Endothelial cell of umbilical vein (primary cell): ENCODE measurements around the gene NUCKS1. TPM values are rescaled to one million over a fixed set of nuclear protein-coding genes. Genes with fewer than 3 reads are reported as not detected.

Experiments used
- BruUV-seq: library from RNA; stranded (reverse); fragments of 400-500 nt; replicated peaks from 2 replicates; lab custom pipeline; 2021; lab: Mats Ljungman, UMichigan
- CTCF ChIA-PET: fragments of 300-600, 350-600 bp; sonication (Branson Sonifier 250); formaldehyde crosslinking; loops from one replicate; lab custom pipeline; 2021; ENCODE audit warnings: antibody characterized with exemption, inconsistent platforms; lab: Charles Lee
- POLR2A ChIA-PET: fragments of 300-600, 350-600 bp; sonication (Branson Sonifier 250); formaldehyde crosslinking; loops from one replicate; lab custom pipeline; 2021; ENCODE audit warnings: antibody characterized with exemption, inconsistent platforms; lab: Charles Lee
- DNase-seq: peaks from one replicate; pipeline ENCODE4 v3.0.0-alpha.2; 2011; ENCODE audit warnings: low read depth, low spot score
- FAIRE-seq: peaks from 2 replicates; lab custom pipeline; 2011; peaks lifted over from hg19 to GRCh38; lab: Jason Lieb, UNC
- H2AFZ ChIP-seq: 2 replicates; pipeline ENCODE4 v1.6.0; 2012; ENCODE audit warnings: low read depth, low read length, control low read depth, inconsistent platforms
- H3K27ac ChIP-seq: 2 replicates; pipeline ENCODE4 v1.5.1; 2011; ENCODE audit warnings: low read depth, mild to moderate bottlenecking, control low read depth, low read length, moderate library complexity; ENCODE audit not compliant: insufficient read depth
- H3K27me3 ChIP-seq, 2 experiments: 2 replicates each; pipeline versions ENCODE4 v1.6.0 to v1.6.1; 2011; ENCODE audit warnings: low read length in 2 of 2, mixed read lengths in 1 of 2; ENCODE audit not compliant: control insufficient read depth in 2 of 2, insufficient read depth in 2 of 2
- H3K36me3 ChIP-seq, 2 experiments: 2 replicates in 1 of 2; 3 replicates in 1 of 2; pipeline ENCODE4 v1.5.1; 2011; ENCODE audit warnings: low read length in 2 of 2, mild to moderate bottlenecking in 1 of 2, moderate library complexity in 1 of 2; ENCODE audit not compliant: control insufficient read depth in 2 of 2, insufficient read depth in 2 of 2; ENCODE audit errors: extremely low read depth in 1 of 2
- H3K4me1 ChIP-seq: 3 replicates; pipeline ENCODE4 v1.5.1; 2011; ENCODE audit warnings: mild to moderate bottlenecking, low read length; ENCODE audit not compliant: control insufficient read depth, insufficient read depth; ENCODE audit errors: extremely low read depth
- H3K4me2 ChIP-seq: 2 replicates; pipeline ENCODE4 v1.6.1; 2011; ENCODE audit warnings: low read length, control low read depth, mixed read lengths; ENCODE audit not compliant: insufficient read depth
- H3K4me3 ChIP-seq, 3 experiments: fragments of 200-600 bp in 1 of 3; sonication (generic), shearing (Covaris generic) in 1 of 3; replicated peaks in 1 of 3; 2 replicates each; pipeline ENCODE4 v1.5.1; 2011 to 2016; ENCODE audit warnings: control low read depth in 3 of 3, low read length in 3 of 3, mild to moderate bottlenecking in 2 of 3, inconsistent platforms in 1 of 3, low read depth in 1 of 3, moderate library complexity in 1 of 3; ENCODE audit not compliant: insufficient read depth in 1 of 3
- H3K79me2 ChIP-seq: 2 replicates; pipeline ENCODE4 v1.6.0; 2012; ENCODE audit warnings: low read length, inconsistent platforms; ENCODE audit not compliant: control insufficient read depth, insufficient read depth
- H3K9ac ChIP-seq: replicated peaks from 2 replicates; pipeline ENCODE3; 2011; ENCODE audit warnings: low read length, control low read depth; ENCODE audit not compliant: insufficient read depth; ENCODE audit errors: extremely low read depth
- H3K9me1 ChIP-seq: replicated peaks from 3 replicates; pipeline ENCODE4 v1.6.0; 2011; ENCODE audit warnings: mild to moderate bottlenecking, low read length; ENCODE audit not compliant: control insufficient read depth, insufficient read depth; ENCODE audit errors: extremely low read depth
- H3K9me3 ChIP-seq: replicated peaks from 2 replicates; pipeline ENCODE4 v1.5.1; 2012; ENCODE audit warnings: low read length, inconsistent platforms; ENCODE audit not compliant: control insufficient read depth, insufficient read depth
- H4K20me1 ChIP-seq: replicated peaks from 2 replicates; pipeline ENCODE3; 2011; ENCODE audit warnings: mild to moderate bottlenecking, low read length; ENCODE audit not compliant: control insufficient read depth, insufficient read depth; ENCODE audit errors: extremely low read depth
- EZH2 ChIP-seq: IDR thresholded peaks from 2 replicates; pipeline ENCODE4 v1.6.1; 2012; ENCODE audit warnings: borderline replicate concordance, low read depth, mild to moderate bottlenecking, moderate library complexity, low read length, inconsistent platforms; ENCODE audit not compliant: severe bottlenecking
- FOS ChIP-seq: IDR thresholded peaks from 2 replicates; pipeline ENCODE4 v1.6.1; 2011; ENCODE audit warnings: mild to moderate bottlenecking, low read length, moderate library complexity, borderline replicate concordance; ENCODE audit not compliant: insufficient read depth
- GATA2 ChIP-seq: IDR thresholded peaks from 2 replicates; pipeline ENCODE4 v1.7.0; 2011; ENCODE audit warnings: low read depth, mild to moderate bottlenecking, moderate library complexity, mixed read lengths, low read length; ENCODE audit not compliant: insufficient read length, insufficient read depth
- JUN ChIP-seq: IDR thresholded peaks from 2 replicates; pipeline ENCODE4 v1.6.1; 2011; ENCODE audit warnings: borderline replicate concordance, low read depth; ENCODE audit not compliant: insufficient read length, insufficient read depth
- MYC ChIP-seq: IDR thresholded peaks from one replicate; pipeline ENCODE4 v1.6.1; 2011; ENCODE audit warnings: mild to moderate bottlenecking, low read depth, low read length
- POLR2A ChIP-seq: IDR thresholded peaks from 2 replicates; pipeline ENCODE4 v1.6.1; 2012; ENCODE audit warnings: low read depth, mild to moderate bottlenecking, control low read depth, low read length
- POLR2AphosphoS5 ChIP-seq: IDR thresholded peaks from 2 replicates; pipeline ENCODE4 v1.6.1; 2012; ENCODE audit warnings: low read depth, mild to moderate bottlenecking, control low read depth, low read length, moderate library complexity; ENCODE audit not compliant: insufficient read depth
- dilution Hi-C: fragments of 300-500 bp; cut with MboI; formaldehyde crosslinking; loops from one replicate; pipeline ENCODE4 v1.15.0; 2019; ENCODE audit warnings: low sequenced_read_pairs; ENCODE audit not compliant: extremely low pct_ligation_motif_present
- intact Hi-C: fragments of 100-400 bp; cut with micrococcal nuclease; formaldehyde crosslinking; loops from one replicate; pipeline ENCODE4 v1.10.0; 2022
- polyA plus RNA-seq, 4 experiments: library from polyadenylated mRNA; depleted of rRNA in 3 of 4; stranded (reverse) in 3 of 4; unstranded in 1 of 4; fragments of >200 nt; gene quantifications; 2 replicates each; pipeline versions ENCODE4 v1.2.1 to v1.2.3, GENCODE V29; 2011 to 2012; ENCODE audit warnings: missing spikeins in 1 of 4
- total RNA-seq: library from RNA; stranded (reverse); gene quantifications from 2 replicates; pipeline ENCODE4 v1.2.3, GENCODE V29; 2021
- TF ChIP-seq, protein P1 (sequence below), 2 donors: IDR thresholded peaks; 1 replicate in 1 of 2; 2 replicates in 1 of 2; pipeline ENCODE4 v1.5.1; 2011; ENCODE audit warnings: low read length in 2 of 2, mild to moderate bottlenecking in 2 of 2, moderate library complexity in 2 of 2, control low read depth in 1 of 2, inconsistent platforms in 1 of 2, low read depth in 1 of 2; ENCODE audit not compliant: insufficient read depth in 1 of 2; ENCODE audit errors: extremely low read depth in 1 of 2
- TF ChIP-seq, protein P2 (sequence below): IDR thresholded peaks from 2 replicates; pipeline ENCODE4 v1.6.1; 2011; ENCODE audit not compliant: insufficient read depth, insufficient read length

NUCKS1 gene
- total and polyA plus RNA-seq, 2 donors (not counting 3 experiments of a cell fraction or from before 2014, with no cell fraction given): 53.7 to 282 TPM

DNA sequence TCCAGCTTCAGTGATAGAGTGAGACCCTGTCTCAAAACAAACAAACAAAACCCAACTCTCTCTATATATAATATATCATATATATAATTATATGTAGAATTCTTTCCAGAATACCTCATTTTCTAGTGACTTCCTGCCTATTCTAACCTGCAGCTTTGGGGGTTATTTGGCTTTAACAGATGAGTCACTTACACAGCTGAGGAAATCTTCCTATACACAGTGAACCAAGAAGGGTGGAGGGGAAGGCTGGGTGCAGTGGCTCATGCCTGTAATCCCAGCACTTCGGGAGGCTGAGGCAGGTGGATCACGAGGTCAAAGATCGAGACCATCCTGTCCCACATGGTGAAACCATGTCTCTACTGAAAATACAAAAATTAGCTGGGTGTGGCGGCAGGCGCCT is 16.1 kb upstream of the NUCKS1 start:
- DNase-seq: peak; percentile 19
- CTCF ChIA-PET: interaction anchor here (0.6 to 2.8 kb wide), 5 partner anchors 10 to 153 kb away, joined by 3 to 7 read pairs (median 3); partner anchors contain the start of gene RAB29

DNA sequence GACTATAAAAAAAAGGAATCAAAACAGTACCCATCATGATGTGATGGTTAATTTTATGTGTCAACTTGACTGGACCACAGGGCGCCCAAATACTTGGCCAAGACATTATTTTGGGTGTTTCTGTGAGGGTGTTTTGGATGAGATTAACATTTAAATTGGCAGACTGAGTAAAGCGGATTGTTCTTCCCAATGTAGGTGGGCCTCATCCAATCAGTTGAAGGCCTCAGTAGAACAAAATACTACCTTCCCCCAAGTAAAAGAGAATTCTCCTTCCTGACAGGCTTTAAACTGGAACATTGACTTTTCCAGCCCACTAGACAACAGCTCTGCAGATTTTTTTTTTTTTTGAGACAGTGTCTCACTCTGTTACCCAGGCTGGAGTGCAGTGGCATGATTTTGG is 14.6 kb upstream of the NUCKS1 start:
- Histone ChIP-seq H3K4me3 (no peak overlapping the region), H3K79me2 (no peaks in the 10 kb centered on the region), H4K20me1 (no peaks in the 10 kb centered on the region), H3K9ac (no peak overlapping the region), H3K4me1 (peaks cover 4% of the 10 kb centered on the region), H2AFZ (no peak overlapping the region), H3K9me1 (no peaks in the 10 kb centered on the region), H3K27ac (no peak overlapping the region), H3K9me3 (no peaks in the 10 kb centered on the region), H3K27me3 (no peaks in the 10 kb centered on the region), H3K4me2 (no peak overlapping the region), H3K36me3 (no peaks in the 10 kb centered on the region)
- BruUV-seq: no TSS peak
- FAIRE-seq (no peak), DNase-seq (no peak)
- intact Hi-C loops (no loop called here), dilution Hi-C loops (no loop called here)
- POLR2A ChIA-PET: no interaction called here
- TF ChIP-seq, protein P1, sequence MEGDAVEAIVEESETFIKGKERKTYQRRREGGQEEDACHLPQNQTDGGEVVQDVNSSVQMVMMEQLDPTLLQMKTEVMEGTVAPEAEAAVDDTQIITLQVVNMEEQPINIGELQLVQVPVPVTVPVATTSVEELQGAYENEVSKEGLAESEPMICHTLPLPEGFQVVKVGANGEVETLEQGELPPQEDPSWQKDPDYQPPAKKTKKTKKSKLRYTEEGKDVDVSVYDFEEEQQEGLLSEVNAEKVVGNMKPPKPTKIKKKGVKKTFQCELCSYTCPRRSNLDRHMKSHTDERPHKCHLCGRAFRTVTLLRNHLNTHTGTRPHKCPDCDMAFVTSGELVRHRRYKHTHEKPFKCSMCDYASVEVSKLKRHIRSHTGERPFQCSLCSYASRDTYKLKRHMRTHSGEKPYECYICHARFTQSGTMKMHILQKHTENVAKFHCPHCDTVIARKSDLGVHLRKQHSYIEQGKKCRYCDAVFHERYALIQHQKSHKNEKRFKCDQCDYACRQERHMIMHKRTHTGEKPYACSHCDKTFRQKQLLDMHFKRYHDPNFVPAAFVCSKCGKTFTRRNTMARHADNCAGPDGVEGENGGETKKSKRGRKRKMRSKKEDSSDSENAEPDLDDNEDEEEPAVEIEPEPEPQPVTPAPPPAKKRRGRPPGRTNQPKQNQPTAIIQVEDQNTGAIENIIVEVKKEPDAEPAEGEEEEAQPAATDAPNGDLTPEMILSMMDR (IDR thresholded peaks at IDR 0.05; ENCODE audit: extremely low read depth in 1 of 2, insufficient read depth in 1 of 2, low read depth in 1 of 2, low read length in 2 of 2): no peak
- TF ChIP-seq GATA2: no peak
- TF ChIP-seq EZH2: no peak
- TF ChIP-seq POLR2A: no peak
- TF ChIP-seq FOS: no peak
- no peak for TF ChIP-seq JUN
- TF ChIP-seq, protein P2, sequence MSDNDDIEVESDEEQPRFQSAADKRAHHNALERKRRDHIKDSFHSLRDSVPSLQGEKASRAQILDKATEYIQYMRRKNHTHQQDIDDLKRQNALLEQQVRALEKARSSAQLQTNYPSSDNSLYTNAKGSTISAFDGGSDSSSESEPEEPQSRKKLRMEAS: no peak
- TF ChIP-seq MYC: no peak
- no peak for TF ChIP-seq POLR2AphosphoS5
- CTCF ChIA-PET: interaction anchor here (2.8 kb wide), 1 partner anchor 11 kb away, joined by 7 read pairs; the partner anchor contains the start of gene RAB29

More for the DNA sequence above, 16.1 kb upstream of the NUCKS1 start:
- no peaks in the 10 kb centered on the region for H4K20me1 ChIP-seq
- POLR2A ChIA-PET: no interaction called here
- dilution Hi-C loops (no loop called here), intact Hi-C loops (no loop called here)
- H3K9me1 ChIP-seq: no peaks in the 10 kb centered on the region
- no peak overlapping the region for H3K27ac ChIP-seq
- peaks cover 4% of the 10 kb centered on the region for H3K4me1 ChIP-seq
- peaks cover 0 to 2% of the 10 kb centered on the region in 2 experiments for H3K36me3 ChIP-seq
- H3K4me2 ChIP-seq: no peak overlapping the region
- H3K79me2 ChIP-seq: no peaks in the 10 kb centered on the region
- FAIRE-seq: peak; percentile 46
- BruUV-seq: no TSS peak
- H2AFZ ChIP-seq: no peak overlapping the region
- TF ChIP-seq POLR2AphosphoS5: no peak
- TF ChIP-seq FOS: peak; percentile 31
- peak; percentile 11 for TF ChIP-seq JUN
- H3K4me3 ChIP-seq: no peak overlapping the region
- H3K27me3 ChIP-seq: no peaks in the 10 kb centered on the region
- H3K9ac ChIP-seq: no peak overlapping the region
- no peaks in the 10 kb centered on the region for H3K9me3 ChIP-seq
